Stimulated activated CD8-positive, alpha-beta memory T cell treated with anti-CD3 and anti-CD28 coated beads, Interleukin-7, amount 100 ng/mL, for 4 hours (primary cell): ENCODE measurements around the gene RPL5.

Experiments used
- DNase-seq, 2 donors: peaks; one replicate each; pipeline ENCODE4 v3.0.0-alpha.2; 2020; ENCODE audit warnings: low read depth in 2 of 2

The RPL5 gene

DNA sequence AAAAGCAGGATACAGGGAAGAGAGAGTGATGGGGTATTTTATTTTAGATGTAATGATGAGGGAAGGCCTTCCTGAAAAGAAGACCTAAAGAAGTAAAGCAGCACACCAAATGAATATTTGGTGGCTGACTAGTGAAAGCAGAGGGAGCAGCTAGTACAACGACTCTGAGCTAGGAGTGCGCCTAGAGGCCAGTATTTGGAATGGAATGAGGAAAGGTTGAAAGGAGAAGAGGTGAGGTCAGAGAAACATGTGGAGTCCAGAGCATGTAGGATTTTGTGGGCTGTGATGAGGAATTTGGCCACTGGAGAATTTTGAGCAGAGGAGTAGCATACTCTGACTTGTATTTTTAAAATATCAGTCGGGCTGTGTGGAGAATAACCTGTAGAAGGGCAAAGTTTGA, 11.8 kb upstream of the RPL5 start:
- DNase-seq = no peak

DNA sequence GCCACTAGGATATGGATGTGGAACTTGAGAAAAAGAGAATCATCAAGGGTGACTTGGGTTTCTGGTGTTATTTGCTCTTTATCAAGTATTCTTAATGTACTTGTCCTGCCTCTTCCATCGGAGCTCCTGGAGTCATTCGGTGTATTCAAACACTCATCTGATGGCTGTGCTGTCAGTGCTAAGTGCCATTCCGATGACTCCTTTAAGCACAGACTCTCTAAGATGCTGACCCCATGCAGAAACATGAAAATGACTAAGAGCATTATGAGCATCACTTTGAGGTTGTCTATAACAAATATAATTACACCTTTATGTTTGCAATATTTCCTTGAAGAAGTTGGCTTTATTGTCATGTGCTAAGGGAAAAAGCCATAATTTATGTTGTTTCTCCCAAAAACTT, 11.3 kb upstream of the RPL5 start:
- DNase-seq = no peak

DNA sequence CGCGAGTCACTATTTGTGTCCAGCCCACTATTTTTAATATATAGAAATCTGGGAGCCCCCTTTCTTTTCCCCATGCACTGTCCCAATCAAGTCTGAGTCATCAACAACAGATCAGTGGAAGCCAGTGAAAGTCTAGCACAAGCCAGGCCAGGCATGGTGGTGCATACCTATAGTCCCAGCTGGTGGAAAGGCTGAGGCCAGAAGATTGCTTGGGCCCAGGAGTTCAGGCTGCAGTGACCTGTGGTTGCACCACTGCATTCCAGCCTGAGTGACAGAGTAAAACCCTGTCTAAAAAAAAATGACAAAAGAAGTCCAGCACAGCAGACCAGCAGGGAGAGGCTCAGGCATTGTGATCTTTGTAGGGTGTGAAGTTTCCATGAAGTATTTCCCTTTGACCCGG, 9.0 kb upstream of the RPL5 start:
- no peak for DNase-seq

DNA sequence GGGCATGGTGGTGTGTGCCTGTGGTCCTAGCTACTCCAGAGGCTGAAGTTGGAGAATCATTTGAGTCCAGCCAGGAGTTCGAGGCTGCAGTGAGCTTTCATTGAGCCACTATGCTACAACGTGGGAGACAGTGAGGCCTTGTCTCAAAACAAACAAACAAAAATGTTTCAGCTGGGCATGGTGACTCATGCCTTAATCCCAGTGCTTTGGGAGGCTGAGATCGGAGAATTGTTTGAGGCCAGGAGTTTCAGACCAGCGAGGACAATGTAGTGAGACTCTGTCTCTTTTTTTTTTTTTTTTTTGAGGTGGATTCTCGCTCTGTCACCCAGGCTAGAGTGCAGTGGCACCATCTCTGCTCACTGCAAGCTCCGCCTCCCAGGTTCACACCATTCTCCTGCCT, 5.0 kb upstream of the RPL5 start:
- no peak for DNase-seq

DNA sequence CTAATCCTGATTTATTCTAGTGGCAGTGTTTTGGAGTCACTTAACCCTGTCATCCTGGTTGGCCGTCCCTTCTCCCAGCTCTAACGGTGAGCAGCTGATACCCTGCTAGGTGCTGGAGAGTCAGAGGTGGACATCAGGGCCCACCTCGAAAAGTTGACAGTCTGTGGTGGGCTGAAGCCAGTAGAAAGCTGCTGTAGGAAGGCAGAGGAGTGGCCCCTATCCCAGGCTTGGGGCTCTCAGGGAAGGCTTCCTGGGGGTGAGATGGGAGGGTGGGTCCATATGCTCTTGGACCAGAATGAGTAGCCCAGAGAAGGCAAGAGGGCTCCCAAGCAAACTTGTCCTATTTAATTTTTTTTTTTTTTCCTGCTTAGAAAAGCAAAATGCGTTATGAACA, 475 bp upstream of the RPL5 start:
- no peak for DNase-seq

DNA sequence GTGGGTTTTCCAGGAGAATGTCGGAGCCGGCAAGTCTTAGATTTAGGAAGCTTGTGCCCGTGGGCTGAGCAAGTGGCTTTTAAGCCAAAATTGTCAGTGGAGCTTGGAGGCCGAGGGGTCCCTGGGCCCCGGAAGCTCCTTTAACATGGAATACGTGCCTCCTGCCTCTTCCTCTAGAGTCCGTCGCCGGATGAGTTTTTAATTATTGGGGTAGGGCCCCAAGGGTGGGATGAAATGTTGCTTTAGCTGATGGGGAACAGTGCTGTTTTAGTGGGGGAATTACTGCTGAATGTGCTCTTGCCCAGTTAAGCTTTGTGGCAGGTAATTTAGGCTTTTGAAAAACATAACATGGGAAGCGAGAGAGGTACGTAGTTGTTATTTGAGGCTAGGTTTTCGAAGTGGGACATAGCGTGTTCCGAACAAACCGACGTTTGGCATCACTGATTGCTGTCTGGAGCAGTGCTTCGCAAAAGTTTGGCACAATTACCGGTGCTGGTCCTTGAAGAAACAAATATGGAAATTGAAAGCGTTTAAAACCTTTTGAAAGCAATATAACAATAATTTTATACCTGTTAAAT, 786 bp downstream of the RPL5 start:
- DNase-seq = no peak

DNA sequence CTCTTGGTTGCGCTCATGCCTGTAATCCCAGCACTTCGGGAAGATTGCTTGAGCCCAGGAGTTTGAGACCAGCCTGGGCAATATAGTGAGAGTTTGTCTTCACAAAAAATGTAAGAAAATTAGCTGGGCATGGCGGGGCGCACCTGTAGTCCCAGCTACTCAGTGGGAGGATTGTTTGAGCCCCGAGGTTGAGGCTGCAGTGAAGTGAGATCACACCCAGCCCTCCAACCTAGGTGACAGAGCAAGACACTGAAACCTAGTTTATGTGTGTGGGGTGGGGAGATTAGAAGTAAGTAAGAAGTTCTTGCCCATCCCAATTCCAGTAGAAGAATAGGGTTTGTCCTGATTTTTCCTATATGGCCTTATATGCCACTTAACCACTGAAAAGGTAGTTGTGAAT, 2.0 kb downstream of the RPL5 start:
- no peak for DNase-seq

DNA sequence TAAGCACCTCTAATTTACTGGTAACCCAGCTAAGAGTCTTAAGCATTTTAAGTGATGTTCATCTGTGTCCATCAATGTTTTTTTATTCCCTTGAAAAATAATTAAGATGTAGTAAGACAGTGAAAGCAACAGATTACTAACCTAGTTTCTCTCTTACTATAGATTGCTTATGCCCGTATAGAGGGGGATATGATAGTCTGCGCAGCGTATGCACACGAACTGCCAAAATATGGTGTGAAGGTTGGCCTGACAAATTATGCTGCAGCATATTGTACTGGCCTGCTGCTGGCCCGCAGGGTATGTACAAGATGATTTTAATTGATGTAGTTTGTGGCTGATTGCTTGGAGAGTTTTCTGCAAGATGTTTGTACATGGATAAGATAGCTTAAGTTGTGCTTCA, 2.8 kb downstream of the RPL5 start:
- no peak for DNase-seq

DNA sequence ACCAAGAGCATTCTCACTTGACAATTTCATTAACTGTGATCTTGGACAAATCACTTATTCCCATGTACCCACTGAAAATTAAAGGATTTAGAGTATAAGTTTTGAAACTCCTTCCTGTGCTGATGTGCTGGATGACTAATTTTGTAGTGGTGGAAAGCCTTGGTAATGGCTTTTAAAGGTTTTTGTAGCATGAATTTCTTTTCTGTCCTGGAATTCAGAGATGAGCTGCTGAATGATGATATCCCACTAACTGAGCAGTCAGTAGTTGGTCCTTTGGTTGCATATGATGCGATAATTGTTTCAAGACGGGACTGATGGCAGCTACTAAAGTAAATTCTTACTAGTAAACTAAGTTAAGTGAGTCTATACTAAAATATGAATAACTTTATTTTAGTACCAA, 5.2 kb downstream of the RPL5 start:
- no peak for DNase-seq

DNA sequence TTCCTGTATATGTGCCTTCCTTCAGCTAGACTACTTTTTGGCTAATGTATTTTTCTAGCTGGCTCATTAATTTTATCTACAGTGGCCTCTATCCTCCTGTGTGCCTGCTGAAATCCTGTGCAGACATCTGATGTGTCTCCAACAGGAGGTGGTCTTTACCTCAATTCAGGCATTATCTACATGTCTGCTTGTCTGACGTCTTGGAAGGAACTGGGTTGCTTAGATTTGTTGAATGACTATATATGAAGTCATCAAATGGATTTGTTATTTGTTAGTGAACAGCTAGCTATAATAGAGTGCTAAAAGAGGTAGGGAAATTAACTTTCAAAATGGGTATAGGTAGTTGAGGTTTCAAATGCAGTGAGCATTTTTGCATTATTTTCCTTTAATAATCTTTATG, 6.7 kb downstream of the RPL5 start:
- DNase-seq = no peak

DNA sequence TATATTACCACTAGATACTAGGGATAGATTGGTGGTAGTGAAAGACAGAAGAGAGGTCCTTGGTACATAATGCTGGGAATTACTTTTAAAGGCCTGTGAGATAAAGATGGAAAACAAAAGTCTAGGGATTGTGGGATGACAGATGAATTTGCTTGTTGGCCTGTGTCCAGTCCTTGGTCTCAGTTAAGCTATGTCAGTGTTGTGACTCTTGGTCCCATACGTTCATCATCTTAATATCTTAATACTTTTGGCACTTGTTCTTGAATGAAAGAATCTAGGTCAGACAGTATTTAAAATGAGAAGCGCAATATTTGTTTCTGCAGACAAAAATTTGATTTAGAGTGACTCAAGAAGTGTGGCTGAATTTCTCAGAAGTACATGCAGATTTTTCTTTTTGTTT, 7.6 kb downstream of the RPL5 start:
- DNase-seq = no peak

DNA sequence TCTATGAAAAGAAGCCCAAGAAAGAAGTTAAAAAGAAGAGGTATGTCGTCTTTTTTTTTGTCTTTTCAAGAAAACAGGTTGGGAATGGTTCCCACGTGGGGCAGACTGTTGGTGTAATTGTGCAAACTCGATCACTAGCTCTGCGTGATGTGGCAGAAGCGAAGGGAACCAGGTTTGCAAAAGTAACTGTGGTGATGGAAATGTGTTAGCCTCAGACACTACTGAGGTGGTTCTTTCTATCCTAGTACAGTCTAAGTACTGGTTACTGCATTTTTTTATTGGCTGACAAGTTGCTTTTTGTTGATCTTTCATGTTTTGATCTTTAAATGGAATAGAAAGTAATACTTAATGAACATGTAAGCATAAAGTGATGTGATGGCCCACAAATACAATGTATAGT, 8.8 kb downstream of the RPL5 start:
- DNase-seq = no peak

DNA sequence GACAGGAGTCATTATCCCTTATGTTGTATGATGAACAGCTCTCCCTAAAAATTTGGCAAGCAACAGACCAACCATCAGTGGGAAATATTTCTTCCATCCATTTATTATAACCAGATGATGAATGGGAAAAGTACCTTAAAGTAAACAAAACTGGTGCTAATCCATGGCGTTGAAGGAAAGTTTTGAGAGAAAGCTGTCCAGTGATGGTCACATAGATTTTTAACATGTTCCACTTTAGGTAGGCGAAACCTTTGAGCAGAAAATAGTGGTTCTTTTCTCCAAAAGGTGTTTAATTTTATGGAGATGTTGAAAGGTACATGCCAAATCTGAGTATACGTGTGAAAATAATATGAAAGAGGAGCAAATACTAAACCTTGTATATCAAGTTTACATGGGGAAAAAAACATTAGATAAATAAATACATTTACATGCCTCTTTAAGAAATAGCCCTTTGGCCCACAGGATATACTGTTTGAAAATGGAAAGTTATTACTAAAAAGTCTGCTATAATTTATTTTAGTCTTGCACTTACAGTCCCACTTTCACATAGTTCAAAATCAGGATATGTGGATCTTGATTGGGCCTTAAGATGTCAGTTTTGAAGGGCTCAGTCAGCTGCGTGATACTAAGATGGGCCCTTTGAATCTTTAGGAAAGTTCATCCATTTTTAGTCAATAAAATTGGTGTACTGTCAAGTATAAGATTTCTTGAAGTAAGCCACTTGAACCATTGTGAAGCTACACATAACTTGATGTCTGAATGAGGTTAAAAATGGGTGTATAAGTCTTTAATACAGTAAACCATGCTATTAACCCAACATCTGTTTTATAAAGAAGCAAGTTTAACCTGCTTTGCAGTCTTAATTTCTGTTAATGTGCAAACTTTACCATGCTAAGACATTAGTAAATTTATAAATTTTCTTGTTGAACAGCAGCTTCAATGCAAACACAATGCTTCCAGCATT, 10.5 kb downstream of the RPL5 start:
- DNase-seq = no peak

DNA sequence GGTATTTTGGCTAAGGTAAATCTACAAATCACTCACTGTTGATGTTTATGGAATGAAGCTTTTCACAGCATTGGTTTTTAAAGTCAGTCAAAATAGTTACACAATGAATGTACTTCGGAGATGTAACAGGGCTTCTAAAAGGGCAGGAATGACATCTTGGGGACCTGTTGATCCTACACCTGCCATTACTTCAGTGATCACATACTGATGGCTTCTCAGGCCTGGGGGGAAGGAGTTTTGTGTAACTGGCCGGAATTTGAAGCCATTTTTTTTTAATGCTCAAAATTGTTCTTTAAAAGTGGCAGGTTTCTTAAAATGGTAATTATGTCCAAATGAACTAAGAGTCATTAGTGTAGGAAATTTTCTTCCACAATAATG, 11.2 kb downstream of the RPL5 start:
- no peak for DNase-seq

DNA sequence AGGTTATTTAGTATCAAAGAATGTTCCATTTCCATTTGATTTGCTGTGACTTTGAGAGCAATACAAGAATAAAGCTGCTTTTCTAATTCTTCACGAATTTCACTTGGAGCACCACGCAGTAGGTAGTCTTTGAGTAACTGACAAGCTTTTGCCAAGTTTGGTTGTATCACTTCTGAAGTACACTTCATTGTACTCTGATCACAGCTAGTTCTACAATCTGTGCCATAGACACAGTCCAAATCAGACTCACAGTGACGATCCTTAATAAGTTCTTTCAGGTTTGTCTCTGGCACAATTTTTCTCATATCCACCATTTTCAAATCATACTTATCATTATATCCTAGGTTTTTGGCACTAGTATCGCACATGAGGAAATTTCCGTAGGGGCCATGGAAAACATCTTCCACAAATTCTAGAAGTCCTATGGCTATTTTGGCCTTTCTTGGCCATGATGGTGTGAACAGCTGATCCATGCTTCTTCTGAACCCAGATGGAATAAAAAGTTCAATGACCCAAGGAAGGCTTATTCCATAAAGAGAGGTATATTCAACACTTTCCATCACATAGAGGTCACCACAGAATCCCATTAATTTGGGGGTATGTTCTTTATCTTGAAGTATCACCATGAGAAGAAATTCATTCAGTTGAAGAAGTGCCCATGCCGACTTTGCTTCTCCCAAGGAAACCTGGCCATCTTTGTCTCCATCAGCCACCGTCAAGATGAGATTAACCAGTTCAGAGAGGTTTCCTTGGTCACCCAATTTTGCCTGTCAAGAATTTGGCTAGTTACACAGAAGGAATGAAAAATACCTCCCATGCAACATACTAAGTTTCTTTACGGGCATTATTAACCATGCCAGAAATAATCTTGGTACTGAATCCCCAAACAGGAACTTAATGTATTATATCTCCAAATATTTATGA, 11.9 kb downstream of the RPL5 start:
- no peak for DNase-seq

DNA sequence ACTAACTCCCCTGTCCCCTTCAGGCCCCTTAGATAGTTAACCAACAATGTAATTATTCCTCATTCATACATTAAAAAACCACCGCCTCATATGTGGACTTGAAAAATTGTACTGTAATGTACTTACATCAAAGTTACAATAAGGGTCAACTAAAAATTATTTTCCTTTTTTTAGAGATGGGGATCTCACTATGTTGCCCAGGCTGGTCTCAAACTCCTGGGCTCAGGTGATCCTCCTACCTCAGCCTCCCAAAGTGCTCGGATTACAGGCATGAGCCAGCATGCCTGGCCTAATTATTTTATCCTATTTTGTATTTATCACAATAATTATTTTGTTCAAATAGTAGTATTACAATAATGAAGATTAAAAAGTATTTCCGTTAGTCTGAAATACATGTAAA, 12.6 kb downstream of the RPL5 start:
- DNase-seq = no peak

DNA sequence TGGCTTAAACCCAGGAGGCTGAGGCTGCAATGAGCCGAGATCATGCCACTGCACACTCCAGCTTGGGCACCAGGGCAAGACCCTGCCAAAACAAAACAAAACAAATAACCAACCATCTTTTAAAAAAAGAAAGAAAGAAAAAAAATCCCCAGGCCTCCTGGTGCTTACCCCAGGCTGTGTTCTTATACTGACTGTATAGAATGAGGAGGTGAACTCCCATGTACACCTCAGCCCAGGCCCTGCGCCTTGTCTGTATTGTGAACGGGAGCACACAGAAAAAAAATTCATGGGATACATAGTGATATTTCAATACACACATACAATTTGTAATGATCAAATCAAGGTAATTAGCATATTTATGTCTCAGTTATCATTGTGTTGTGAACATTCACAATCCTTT, 14.1 kb downstream of the RPL5 start:
- DNase-seq = no peak

DNA sequence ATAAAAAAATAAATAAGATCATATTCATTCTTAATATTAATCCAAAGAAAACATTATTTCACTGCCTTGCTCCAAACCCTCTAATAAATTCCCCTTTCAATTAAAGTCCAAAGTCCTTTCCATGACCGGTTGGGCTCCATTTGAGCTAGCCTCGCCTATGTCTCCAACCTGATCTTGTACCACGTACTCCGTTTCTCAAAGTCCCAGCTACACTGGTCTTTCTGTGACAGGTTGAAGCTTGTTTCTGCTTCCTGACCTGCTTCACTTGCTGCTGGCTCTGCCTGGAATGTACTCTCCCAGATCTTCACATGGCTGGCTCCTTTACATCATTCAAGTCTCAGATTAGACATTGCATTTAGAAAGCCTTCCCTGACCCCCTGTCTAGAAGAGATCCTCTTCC, 16.4 kb downstream of the RPL5 start:
- DNase-seq = no peak

DNA sequence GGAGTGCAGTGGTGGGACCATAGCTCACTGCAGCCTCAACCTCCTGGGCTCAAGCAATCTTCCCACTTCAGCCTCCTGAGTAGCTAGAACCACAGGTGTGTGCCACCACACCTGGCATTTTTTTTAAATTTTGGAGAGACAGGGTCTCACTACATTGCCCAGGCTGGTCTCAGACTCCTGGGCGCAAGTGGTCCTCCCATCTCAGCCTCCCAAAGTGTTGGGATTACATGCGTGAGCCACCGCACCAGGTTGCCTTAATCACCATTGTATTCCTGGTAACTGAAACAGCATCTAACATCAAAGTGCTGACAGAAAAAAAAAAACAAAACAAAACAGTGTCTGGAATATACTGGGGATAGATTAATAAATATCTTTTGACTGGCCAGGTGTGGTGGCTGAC, 18.2 kb downstream of the RPL5 start:
- DNase-seq = no peak

DNA sequence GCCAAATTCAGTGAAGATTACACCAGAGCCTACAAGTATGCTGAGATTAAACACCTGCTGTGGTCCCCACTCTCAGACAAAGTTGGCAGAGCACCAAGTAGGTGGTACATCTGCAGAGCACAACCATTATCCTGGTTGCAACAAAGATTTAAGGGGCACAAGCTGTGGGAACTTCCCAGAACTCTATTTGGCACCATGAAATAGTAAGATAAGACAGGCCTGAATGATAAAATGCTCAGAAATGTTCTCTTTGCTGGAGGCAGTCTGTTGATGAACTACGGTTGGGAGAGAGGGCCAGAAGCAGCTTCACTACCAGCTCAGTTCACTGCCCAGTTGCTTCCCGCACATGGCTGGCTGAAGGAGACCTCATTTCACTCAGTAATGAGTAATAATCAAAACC, 19.9 kb downstream of the RPL5 start:
- no peak for DNase-seq

DNA sequence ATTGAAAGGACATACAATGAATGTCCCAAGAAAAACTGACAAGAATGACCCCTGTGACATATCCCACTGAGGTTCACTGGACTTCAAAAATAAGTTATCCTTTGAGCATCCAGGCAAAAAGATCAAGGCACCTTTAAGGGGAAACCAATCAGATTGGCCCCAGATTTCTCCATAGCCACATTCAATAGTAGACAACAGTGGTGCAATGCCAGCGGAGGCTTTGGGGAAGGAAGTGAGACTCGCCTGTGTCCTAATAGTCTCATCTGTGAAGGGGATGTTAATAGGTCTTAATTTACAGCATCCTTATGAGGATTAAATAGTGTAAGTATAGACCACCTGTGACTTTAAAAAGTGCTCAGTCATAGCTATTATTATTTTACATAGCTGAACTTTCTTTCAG, 21.5 kb downstream of the RPL5 start:
- DNase-seq = no peak

DNA sequence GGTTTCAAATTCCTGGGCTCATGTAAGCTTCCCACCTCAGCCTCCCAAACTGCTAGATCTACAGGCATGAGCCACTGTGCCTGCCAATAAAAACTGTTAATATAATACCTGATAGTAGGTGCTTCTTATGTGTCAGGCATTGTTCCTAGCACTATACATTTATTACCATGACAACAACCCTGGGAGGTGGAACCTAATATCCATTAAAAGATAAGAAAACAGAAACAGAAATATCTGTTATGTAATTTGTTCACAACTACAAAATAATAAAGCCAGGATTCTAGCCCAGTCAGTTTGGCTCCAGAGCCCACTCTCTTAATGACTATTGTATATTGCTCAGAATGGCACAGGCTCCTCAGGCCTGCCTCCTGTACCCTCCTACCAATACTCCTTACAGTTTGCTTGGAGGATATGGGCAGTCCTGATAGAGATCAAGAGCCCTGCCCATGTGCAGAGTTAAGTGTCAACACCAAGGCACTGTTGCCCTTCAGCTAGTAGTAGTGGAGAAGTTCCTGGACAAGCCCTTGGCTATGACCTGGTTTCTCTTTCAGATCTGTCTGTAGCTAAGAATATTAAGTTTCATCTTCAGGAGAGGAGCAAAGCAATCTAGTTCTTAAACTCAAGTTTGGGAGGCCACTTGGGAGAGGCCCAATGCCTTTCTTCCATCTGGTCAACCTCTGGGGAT, 22.4 kb downstream of the RPL5 start:
- no peak for DNase-seq
